ENCODE measurements around the gene CHKA.

CHKA gene

GRCh38 chr11:68037411-68038225, 83.6 kb downstream of the CHKA start:
- no peak overlapping the region for H3K9ac ChIP-seq
- no peaks in the 10 kb centered on the region for H3K27me3 ChIP-seq (ENCODE audit: insufficient read depth, low read depth)

GRCh38 chr11:68036717-68037239, 84.4 kb downstream of the CHKA start:
- Histone ChIP-seq H3K27me3 (ENCODE audit: insufficient read depth, low read depth) (no peaks in the 10 kb centered on the region), H3K9ac (no peak overlapping the region), H4K20me1 (ENCODE audit: insufficient read depth) (no peaks in the 10 kb centered on the region), H3K27ac (no peak overlapping the region), H3K79me2 (ENCODE audit: insufficient read depth, low read depth) (peaks cover 15% of the 10 kb centered on the region; the same call in 1 of the 2 replicates), H2AFZ (ENCODE audit: low read depth) (no peak overlapping the region), H3K4me2 (no peak overlapping the region), H3K4me3 (IDR thresholded peaks at IDR 0.05; ENCODE audit: insufficient read depth, low read depth, low read length) (no peak overlapping the region), H3K4me1 (ENCODE audit: low read depth, poor library complexity, severe bottlenecking) (peaks cover 38% of the 10 kb centered on the region), H3K36me3 (ENCODE audit: insufficient read depth) (no peaks in the 10 kb centered on the region)
- no peak for TF ChIP-seq CTCF (conservative IDR thresholded peaks at IDR 0.05; ENCODE audit: low read depth, low read length)

More at GRCh38 chr11:68037411-68038225, 83.6 kb downstream of the CHKA start:
- H3K4me1 ChIP-seq (ENCODE audit: low read depth, poor library complexity, severe bottlenecking), result peaks cover 39% of the 10 kb centered on the region
- H3K36me3 ChIP-seq (ENCODE audit: insufficient read depth), result no peaks in the 10 kb centered on the region
- no peak for TF ChIP-seq CTCF (conservative IDR thresholded peaks at IDR 0.05; ENCODE audit: low read depth, low read length)
- H3K4me2 ChIP-seq, result no peak overlapping the region; the same call in 1 of the 2 replicates
- H3K4me3 ChIP-seq (IDR thresholded peaks at IDR 0.05; ENCODE audit: insufficient read depth, low read depth, low read length), result no peak overlapping the region
- peaks cover 12% of the 10 kb centered on the region; the same call in 1 of the 2 replicates for H3K79me2 ChIP-seq (ENCODE audit: insufficient read depth, low read depth)
- no peaks in the 10 kb centered on the region for H4K20me1 ChIP-seq (ENCODE audit: insufficient read depth)
- no peak overlapping the region for H3K27ac ChIP-seq
- no peak overlapping the region for H2AFZ ChIP-seq (ENCODE audit: low read depth)

DNA sequence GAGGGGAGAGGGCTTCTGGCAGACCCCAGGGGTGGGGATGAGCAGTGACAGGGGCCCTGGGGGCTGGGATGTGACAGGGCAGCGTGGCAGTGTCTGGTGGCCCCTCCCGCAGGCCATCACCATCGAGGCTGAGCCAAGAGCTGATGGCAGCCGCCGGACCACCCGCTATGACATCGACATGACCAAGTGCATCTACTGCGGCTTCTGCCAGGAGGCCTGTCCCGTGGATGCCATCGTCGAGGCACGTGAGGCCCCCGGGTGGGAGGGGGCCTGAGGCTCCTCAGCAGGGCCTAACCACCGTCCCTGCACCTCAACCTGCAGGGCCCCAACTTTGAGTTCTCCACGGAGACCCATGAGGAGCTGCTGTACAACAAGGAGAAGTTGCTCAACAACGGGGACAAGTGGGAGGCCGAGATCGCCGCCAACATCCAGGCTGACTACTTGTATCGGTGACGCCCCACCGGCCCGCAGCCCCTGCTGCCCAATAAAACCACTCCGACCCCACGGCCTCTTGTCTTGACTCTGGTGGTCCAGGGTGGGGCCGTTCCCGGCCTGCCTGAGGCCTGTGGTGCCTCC, 85.0 kb downstream of the CHKA start:
- no peak overlapping the region for H2AFZ ChIP-seq (ENCODE audit: low read depth)
- peaks cover 37% of the 10 kb centered on the region for H3K4me1 ChIP-seq (ENCODE audit: low read depth, poor library complexity, severe bottlenecking)
- no peak overlapping the region for H3K4me3 ChIP-seq (IDR thresholded peaks at IDR 0.05; ENCODE audit: insufficient read depth, low read depth, low read length)
- peaks cover 21% of the 10 kb centered on the region; the same call in 1 of the 2 replicates for H3K79me2 ChIP-seq (ENCODE audit: insufficient read depth, low read depth)
- no peak overlapping the region for H3K9ac ChIP-seq
- H3K27me3 ChIP-seq (ENCODE audit: insufficient read depth, low read depth), result no peaks in the 10 kb centered on the region
- no peaks in the 10 kb centered on the region for H3K36me3 ChIP-seq (ENCODE audit: insufficient read depth)
- TF ChIP-seq CTCF (conservative IDR thresholded peaks at IDR 0.05; ENCODE audit: low read depth, low read length), result no peak
- H3K4me2 ChIP-seq, result no peak overlapping the region
- no peaks in the 10 kb centered on the region for H4K20me1 ChIP-seq (ENCODE audit: insufficient read depth)
- no peak overlapping the region for H3K27ac ChIP-seq

GRCh38 chr11:68035266-68035876, 85.8 kb downstream of the CHKA start:
- H3K4me2 ChIP-seq, result no peak overlapping the region
- TF ChIP-seq CTCF (conservative IDR thresholded peaks at IDR 0.05; ENCODE audit: low read depth, low read length), result no peak
- H3K9ac ChIP-seq, result no peak overlapping the region
- peaks cover 31% of the 10 kb centered on the region for H3K4me1 ChIP-seq (ENCODE audit: low read depth, poor library complexity, severe bottlenecking)
- no peak overlapping the region for H3K4me3 ChIP-seq (IDR thresholded peaks at IDR 0.05; ENCODE audit: insufficient read depth, low read depth, low read length)
- no peaks in the 10 kb centered on the region for H3K27me3 ChIP-seq (ENCODE audit: insufficient read depth, low read depth)
- peaks cover 26% of the 10 kb centered on the region; the same call in 1 of the 2 replicates for H3K79me2 ChIP-seq (ENCODE audit: insufficient read depth, low read depth)
- no peak overlapping the region for H3K27ac ChIP-seq
- no peaks in the 10 kb centered on the region for H4K20me1 ChIP-seq (ENCODE audit: insufficient read depth)
- no peak overlapping the region for H2AFZ ChIP-seq (ENCODE audit: low read depth)
- no peaks in the 10 kb centered on the region for H3K36me3 ChIP-seq (ENCODE audit: insufficient read depth)
